COLO668 (cell line): Measurements from ENCODE around the gene ANKRD62.
"Not testable (repeated sequence)": the region's sequence is repeated elsewhere in the genome, so short reads cannot be mapped to it uniquely, and the experiment has no call there.

Experiments used
- DNase-seq: peaks from one replicate; lab custom pipeline; 2025; ENCODE audit not compliant: unreplicated experiment; lab: John Stamatoyannopoulos, UW

The ANKRD62 gene

DNA sequence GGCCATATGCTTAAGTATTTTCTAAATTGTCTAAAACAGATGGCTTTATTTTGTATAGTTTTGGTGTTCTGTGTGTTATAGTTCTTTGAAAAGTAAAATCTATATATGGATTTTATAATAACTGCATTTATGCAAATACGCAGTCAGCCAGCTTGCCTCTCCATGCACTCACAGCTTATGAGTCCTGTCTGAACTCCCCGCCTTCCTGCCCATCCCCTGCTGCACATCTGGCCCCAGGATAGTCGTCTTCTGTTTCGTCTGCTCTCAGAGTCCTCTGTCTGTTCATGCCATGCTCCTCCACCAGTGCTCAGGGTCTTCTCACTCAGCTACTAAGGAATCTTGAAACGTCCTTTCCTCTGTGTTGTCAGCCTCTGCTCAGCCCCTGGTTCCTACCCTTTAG lies 28.2 kb upstream of the ANKRD62 start:
- no peak for DNase-seq

GRCh38 chr18:12066910-12067511 lies 26.6 kb upstream of the ANKRD62 start:
- no peak for DNase-seq

DNA sequence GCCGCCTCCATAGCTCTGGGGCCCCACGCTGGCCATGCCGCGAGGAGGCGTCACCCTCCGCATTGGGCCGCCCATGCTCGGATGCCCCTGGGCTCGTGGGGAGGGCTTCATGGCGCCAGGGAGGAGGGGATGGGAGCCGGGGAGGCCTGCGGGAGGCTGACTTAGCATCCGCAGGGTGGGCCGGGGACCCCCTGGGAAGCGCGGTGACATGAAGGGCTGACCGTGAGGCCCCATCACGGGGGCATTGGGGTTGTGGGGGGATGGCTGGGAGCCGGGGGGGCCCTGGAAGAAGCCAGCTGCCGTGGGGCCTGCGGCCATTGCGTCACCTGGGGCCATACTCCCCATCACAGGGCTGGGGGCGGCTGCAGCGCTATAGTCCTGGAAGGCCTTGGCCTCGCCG lies 26.0 kb upstream of the ANKRD62 start:
- DNase-seq, result no peak

- DNase-seq, result not testable (repeated sequence)
Measured at GRCh38 chr18:12068316-12068949, 25.2 kb upstream of the ANKRD62 start.

- DNase-seq, result no peak
Measured at GRCh38 chr18:12068950-12069320, 24.7 kb upstream of the ANKRD62 start.

GRCh38 chr18:12071066-12071465 lies 22.6 kb upstream of the ANKRD62 start:
- DNase-seq, result not testable (repeated sequence)

- DNase-seq, result no peak
Measured at GRCh38 chr18:12072996-12073395, 20.6 kb upstream of the ANKRD62 start.

- DNase-seq, result no peak
Measured at GRCh38 chr18:12074736-12075135, 18.9 kb upstream of the ANKRD62 start.

DNA sequence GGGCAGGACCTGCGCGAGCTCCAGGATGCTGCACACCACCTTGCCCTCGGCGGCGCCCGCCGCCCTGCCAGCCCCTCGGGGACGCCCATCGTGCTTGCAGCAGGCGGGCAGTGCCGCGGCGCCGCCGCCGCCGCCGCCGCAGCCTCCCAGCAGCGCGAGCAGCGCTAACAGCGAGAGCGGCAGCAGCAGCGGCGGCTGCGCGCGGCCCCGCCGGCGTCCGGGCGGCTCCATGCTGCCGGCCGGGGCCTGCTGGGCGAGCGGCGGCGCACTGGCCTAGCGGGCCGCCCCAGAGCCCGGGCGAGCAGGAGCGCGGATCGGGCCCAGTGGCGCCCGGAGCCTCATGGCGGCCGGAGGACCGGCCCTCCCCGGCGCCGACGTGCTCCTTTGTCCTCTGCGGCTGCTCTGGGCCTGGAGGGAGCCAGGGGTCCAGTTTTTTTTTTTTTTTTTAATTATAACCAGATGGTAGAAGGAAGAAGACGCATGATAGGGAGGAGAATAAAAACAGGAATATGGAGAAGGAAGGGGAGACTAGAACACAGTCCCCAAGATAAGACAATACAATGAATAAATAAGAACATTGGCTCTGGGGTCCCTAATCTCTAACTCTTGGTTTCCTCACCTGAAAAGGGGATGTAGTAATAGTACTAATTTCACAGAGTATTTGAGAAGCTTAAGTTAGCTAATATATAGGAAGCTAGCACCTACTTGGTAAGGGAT lies 17.1 kb upstream of the ANKRD62 start:
- DNase-seq, result peak; percentile 79

GRCh38 chr18:12077994-12078393 lies 15.6 kb upstream of the ANKRD62 start:
- not testable (repeated sequence) for DNase-seq

DNA sequence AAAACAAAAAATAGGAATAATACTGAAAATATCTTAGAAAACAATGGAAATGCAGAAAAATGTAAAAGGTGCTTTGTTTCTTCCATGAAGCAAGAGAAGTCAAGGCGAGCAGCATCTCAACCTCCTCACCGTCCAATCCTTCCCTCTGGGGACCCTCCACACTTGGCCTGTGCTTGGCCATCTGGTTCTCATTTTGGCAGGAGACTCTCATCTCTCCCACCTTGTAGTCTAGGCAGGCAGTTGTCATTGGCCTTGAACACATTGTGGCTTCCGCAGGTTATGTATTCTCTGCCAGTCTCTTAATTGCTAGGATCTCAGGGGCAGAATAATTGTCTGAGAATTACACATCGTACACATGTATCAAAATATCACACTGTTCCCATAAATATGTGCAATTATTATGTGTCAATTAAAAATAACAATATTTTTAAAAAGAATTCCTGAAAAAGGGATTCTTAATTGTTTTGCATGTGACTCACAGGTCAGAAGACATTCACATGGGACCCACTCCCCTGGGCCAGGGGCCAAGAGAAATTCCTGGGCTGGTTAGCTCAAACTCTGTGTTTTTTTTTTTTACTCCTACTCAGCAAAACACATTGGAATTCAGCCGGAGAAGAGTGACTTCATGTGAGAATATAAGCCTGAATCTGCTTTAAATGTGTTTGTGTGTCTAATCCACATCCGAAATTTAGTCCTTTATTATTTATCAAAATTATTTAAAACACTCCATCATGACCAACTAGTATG lies 14.0 kb upstream of the ANKRD62 start:
- DNase-seq, result no peak

GRCh38 chr18:12085136-12085535 lies 8.5 kb upstream of the ANKRD62 start:
- no peak for DNase-seq

- DNase-seq, result no peak
Measured at GRCh38 chr18:12085786-12086185, 7.9 kb upstream of the ANKRD62 start.

- DNase-seq, result peak; percentile 18
Measured at GRCh38 chr18:12086249-12086648, 7.4 kb upstream of the ANKRD62 start.

DNA sequence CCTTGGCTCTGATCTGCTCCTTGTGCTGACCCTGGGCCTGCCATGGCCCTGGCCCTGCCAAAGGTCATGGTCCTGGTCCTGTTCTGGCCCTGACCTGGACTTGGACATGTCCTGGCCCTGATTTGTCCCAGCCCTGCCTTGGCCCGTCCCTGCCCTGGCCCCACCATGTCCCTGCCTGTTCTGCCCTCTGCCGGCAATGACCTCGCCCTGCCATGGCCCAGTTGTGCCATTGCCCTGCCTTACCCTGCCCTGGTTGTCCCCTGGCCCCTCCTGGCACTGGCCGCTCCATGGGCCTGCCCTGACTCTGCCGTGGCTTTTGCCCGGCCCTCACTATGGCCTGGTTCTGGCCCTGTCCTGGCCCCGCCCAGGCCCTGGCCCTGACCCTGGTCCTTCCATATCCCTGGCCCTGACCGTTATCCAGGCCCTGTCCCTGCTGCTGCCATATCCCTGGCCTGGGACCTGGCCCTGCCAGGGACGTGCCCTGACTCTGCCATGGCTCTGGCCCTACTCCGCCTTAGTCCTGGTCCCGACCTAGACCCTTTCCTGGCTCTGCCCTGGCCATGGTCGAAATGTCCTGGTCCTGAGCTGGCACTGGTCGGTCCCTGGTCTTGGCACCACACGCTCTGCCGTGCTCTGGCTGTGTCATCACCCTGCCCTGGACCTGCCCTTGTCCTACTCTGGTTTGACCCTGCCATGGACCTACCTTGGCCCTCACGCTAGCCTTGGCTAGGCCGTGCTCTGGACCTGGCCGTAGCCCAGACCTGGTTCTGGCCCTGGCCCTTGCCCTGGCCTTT lies 6.8 kb upstream of the ANKRD62 start:
- no peak for DNase-seq

DNA sequence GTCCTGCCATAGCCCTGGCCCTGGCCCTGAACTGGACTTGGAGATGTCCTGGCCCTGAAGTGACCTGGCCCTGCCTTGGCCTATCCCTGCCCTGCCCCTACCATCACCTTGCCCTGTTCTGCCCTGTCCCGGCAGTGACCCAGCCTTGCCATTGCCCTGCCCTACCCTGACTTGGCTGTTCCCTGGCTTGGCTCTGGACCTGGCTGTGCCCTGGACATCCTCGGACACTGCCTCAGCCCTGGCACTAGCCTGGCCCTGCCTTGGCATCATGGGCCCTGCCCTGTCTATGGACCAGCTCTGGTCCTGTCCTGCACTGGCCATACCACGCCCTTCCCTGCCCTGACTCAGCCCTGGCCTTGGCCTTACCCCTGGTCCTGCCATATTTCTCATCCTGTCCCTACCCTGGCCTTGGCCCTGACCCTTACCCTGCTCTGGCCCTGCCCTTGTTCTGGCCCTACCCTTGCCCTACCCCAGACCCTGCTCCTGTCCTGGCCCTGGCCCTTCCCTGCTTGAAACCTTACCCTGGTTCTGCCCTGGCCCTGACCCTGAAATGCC lies 6.1 kb upstream of the ANKRD62 start:
- no peak for DNase-seq

GRCh38 chr18:12088096-12088495 lies 5.5 kb upstream of the ANKRD62 start:
- no peak for DNase-seq

- DNase-seq, result no peak
Measured at GRCh38 chr18:12088731-12089375, 4.8 kb upstream of the ANKRD62 start.

- no peak for DNase-seq
Measured at GRCh38 chr18:12091538-12092141, 2.0 kb upstream of the ANKRD62 start.
